GM12872 (cell line): ENCODE data around the gene DAB1.

ENCODE experiments used
- CTCF ChIP-seq: IDR thresholded peaks from 3 replicates; pipeline ENCODE4 v1.5.1; 2011; ENCODE audit warnings: low read depth, mild to moderate bottlenecking, low read length, moderate library complexity; ENCODE audit not compliant: insufficient read depth

The DAB1 gene

GRCh38 chr1:57309630-57310029 is 114.2 kb downstream of the DAB1 start:
- TF ChIP-seq CTCF = no peak

GRCh38 chr1:57307392-57308170 is 116.3 kb downstream of the DAB1 start:
- no peak for TF ChIP-seq CTCF

GRCh38 chr1:57304591-57304990 is 119.3 kb downstream of the DAB1 start:
- no peak for TF ChIP-seq CTCF

GRCh38 chr1:57302812-57303596 is 120.9 kb downstream of the DAB1 start:
- no peak for TF ChIP-seq CTCF

DNA sequence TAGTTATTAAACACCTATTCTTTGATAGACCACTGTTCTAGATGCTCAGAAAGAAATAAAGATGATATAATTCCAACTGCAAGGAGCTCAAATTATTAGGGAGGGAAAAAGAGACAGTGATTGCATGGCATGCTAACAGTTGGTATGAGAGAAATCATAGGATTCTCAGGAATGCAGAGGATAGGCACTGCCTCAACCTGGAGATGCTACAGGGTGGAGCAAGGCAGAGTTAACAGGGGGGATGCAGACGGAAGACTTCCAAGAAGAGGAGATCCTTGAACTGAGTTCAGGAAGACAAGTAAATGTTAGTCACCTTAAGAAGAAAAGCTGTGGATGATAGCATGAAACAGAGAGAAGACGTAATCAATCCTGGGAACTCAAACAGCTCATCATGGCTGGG is 123.7 kb downstream of the DAB1 start:
- TF ChIP-seq CTCF = no peak

DNA sequence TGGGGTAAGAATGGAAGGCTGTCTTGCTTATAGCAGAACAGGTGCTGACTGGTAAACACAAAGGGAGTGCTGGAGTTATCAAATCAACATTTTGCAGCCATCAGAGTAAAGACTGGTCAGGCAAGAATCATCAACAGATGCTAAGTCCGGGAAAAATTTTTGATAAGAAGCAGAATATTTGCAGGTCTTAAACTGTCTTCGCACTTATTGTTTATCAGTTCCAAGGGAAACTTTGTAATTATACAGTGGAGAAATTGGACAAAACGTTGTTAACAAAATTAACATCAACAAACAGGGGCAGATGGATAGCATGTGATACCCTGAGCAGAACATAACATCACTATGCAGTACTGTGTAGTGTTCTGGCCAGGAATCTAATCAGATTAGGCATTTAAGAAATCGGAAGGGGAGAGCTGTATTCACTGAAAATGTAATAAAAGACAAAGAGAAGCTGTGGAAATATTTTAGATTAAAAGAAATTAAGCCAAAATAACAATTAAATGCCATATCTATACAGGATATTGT is 127.1 kb downstream of the DAB1 start:
- no peak for TF ChIP-seq CTCF

GRCh38 chr1:57295326-57295725 is 128.5 kb downstream of the DAB1 start:
- TF ChIP-seq CTCF = no peak
